Ovary (tissue), 3 donors: ENCODE measurements around the gene TCIRG1.

Experiments
- EP300 ChIP-seq: sonication (generic); formaldehyde crosslinking; IDR thresholded peaks from one replicate; pipeline ENCODE4 v1.6.1; 2017; ENCODE audit warnings: antibody characterized with exemption
- POLR2A ChIP-seq: fragments of 450-650 bp; IDR thresholded peaks from one replicate; pipeline ENCODE4 v1.6.1; 2017; ENCODE audit warnings: antibody characterized with exemption, mild to moderate bottlenecking, moderate library complexity
- TF ChIP-seq, protein P1 (sequence below), 3 donors: fragments of 450-650 bp in 2 of 3; fragments of 200-600 bp in 1 of 3; IDR thresholded peaks; one replicate each; pipeline versions ENCODE4 v1.5.1 to v1.8.0; 2016 to 2022; ENCODE audit warnings: antibody characterized with exemption in 3 of 3, mild to moderate bottlenecking in 1 of 3
- donor health status: DM: no; HTN: no; CAD: no.

DNA sequence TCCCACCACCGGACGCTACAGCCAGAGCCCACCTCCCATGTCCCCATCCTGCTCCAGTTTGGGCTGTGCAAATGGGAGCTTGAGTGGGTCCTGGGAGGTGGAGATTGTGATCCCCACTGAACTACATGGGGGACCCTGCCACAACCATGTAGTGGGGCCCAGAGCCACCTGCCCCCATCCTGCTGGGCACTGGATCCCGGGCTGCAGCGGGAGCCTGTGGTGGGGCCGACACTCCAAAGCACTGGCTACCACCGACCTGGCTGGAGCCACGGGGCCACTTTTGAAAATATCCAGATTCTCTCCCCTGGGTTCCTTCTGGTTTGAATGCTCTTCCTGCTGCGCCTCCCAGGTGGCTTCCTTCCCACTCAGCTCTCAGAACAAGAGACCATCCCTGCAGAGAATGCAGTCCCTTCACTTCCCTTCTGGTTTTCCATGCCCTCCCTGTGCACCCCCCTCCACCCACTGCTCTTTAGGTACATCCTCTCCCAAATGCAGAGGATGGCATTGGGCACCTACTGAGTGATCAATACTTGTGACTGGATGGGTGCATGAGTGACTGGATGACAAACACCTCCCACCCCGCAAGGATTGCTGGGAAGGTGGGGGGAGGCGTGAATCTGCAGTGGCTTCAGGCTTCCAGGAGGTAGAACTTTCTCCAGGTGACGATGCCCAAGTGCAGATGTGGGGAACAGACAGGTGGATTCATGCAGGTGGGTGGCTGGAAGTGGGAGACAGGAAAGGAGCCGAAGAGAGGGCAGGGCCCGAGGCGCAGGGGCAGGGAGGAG is 34.1 kb upstream of the TCIRG1 start:
- TF ChIP-seq, protein P1, sequence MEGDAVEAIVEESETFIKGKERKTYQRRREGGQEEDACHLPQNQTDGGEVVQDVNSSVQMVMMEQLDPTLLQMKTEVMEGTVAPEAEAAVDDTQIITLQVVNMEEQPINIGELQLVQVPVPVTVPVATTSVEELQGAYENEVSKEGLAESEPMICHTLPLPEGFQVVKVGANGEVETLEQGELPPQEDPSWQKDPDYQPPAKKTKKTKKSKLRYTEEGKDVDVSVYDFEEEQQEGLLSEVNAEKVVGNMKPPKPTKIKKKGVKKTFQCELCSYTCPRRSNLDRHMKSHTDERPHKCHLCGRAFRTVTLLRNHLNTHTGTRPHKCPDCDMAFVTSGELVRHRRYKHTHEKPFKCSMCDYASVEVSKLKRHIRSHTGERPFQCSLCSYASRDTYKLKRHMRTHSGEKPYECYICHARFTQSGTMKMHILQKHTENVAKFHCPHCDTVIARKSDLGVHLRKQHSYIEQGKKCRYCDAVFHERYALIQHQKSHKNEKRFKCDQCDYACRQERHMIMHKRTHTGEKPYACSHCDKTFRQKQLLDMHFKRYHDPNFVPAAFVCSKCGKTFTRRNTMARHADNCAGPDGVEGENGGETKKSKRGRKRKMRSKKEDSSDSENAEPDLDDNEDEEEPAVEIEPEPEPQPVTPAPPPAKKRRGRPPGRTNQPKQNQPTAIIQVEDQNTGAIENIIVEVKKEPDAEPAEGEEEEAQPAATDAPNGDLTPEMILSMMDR (IDR thresholded peaks at IDR 0.05): no peak
- TF ChIP-seq POLR2A: no peak
- no peak for TF ChIP-seq EP300
